Nephron (organoid): ENCODE measurements around the gene ZFYVE28.

Experiments used
- H3K27ac Mint-ChIP-seq, 3 experiments: 2 replicates each; pipeline ENCODE4 v1.8.0; 2020; ENCODE audit warnings: mixed read lengths in 3 of 3, mild to moderate bottlenecking in 2 of 3, moderate library complexity in 1 of 3
- H3K27me3 Mint-ChIP-seq: 2 replicates; pipeline ENCODE4 v1.8.0; 2021; ENCODE audit warnings: low read depth, mild to moderate bottlenecking, moderate library complexity, mixed read lengths
- H3K36me3 Mint-ChIP-seq: 2 replicates; pipeline ENCODE4 v1.8.0; 2020; ENCODE audit warnings: low read depth, mixed read lengths
- H3K4me1 Mint-ChIP-seq: 2 replicates; pipeline ENCODE4 v1.8.0; 2020; ENCODE audit warnings: mixed read lengths
- H3K4me3 Mint-ChIP-seq, 3 experiments: 2 replicates each; pipeline ENCODE4 v1.8.0; 2020; ENCODE audit warnings: mild to moderate bottlenecking in 3 of 3, mixed read lengths in 3 of 3, moderate library complexity in 2 of 3
- H3K9me3 Mint-ChIP-seq: 2 replicates; pipeline ENCODE4 v1.8.0; 2020; ENCODE audit warnings: mixed read lengths
- TF ChIP-seq, protein P1 (sequence below), 3 experiments: fragments of 200-600 bp; sonication (generic); IDR thresholded peaks; one replicate each; pipeline ENCODE4 v1.5.0; 2021; ENCODE audit warnings: antibody characterized with exemption in 3 of 3; ENCODE audit not compliant: unreplicated experiment in 3 of 3

The ZFYVE28 gene

DNA sequence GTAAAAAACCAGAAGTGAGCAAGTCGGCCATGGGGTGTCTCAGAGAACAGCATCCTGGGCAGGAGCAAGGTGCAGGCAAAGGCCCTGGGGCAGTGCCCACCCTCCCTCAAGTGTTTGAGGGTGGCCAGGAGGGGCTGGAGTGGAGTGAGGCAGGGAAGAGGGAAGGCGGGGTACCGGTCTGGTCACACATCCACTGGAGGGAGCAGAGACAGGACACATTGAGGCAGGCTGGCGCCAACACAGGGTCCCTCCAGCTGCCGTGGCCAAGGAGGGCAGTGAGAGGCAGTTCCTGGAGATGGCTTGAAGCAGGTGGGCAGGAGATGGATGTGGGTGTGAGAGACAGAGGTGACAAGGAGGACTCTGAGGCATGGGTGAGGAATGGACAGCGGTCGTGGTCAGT lies 30.1 kb upstream of the ZFYVE28 start:
- Mint-ChIP-seq H3K27me3 (peaks cover 10% of the 10 kb centered on the region), H3K4me1 (no peaks in the 10 kb centered on the region), H3K9me3 (no peaks in the 10 kb centered on the region), H3K4me3 (no peak overlapping the region), H3K36me3 (no peaks in the 10 kb centered on the region), H3K27ac (no peak overlapping the region)
- TF ChIP-seq, protein P1, sequence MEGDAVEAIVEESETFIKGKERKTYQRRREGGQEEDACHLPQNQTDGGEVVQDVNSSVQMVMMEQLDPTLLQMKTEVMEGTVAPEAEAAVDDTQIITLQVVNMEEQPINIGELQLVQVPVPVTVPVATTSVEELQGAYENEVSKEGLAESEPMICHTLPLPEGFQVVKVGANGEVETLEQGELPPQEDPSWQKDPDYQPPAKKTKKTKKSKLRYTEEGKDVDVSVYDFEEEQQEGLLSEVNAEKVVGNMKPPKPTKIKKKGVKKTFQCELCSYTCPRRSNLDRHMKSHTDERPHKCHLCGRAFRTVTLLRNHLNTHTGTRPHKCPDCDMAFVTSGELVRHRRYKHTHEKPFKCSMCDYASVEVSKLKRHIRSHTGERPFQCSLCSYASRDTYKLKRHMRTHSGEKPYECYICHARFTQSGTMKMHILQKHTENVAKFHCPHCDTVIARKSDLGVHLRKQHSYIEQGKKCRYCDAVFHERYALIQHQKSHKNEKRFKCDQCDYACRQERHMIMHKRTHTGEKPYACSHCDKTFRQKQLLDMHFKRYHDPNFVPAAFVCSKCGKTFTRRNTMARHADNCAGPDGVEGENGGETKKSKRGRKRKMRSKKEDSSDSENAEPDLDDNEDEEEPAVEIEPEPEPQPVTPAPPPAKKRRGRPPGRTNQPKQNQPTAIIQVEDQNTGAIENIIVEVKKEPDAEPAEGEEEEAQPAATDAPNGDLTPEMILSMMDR (IDR thresholded peaks at IDR 0.05; ENCODE audit: unreplicated experiment in 3 of 3): no peak

DNA sequence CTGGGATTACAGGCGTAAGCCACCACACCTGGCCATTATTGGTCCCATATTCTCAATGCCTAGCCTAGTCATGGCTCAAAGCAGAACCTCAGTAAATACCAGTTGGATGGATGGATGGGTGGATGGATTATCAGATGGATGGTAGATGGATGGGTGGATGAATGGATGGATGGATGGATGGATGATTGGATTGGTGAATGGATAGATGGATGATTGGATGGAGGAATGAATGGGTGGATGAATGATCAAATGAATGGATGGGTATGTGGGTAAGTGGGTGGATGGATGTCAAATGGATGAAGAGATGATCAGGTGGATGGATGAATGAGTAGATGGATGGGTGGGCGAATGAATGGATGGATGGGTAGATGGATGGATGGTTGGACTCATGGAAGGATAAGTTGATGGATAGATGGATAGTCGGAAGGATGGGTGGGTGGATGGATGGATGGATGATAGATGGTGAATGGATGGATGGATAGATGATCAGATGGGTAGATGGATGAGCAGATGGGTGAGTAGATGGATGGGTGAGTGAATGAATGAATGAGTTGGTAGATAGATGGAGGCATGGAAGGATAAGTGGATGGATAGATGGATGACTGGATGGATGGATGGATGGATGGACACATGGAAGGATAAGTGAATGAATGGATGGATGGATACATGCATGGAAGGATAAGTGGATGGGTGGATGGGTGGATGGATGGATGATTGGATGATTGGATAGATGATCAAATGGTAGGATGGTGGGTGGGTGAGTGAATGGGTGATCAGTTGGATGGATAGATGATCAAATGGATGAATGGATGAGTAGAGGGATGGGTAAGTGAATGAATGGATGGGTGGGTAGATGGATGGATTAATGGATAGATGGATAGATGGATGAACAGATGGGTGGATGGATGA lies 28.5 kb upstream of the ZFYVE28 start:
- Mint-ChIP-seq H3K36me3 (no peaks in the 10 kb centered on the region), H3K9me3 (no peaks in the 10 kb centered on the region), H3K27ac (no peak overlapping the region), H3K4me3 (no peak overlapping the region), H3K4me1 (no peaks in the 10 kb centered on the region), H3K27me3 (peaks cover 8% of the 10 kb centered on the region)
- TF ChIP-seq, protein P1 (IDR thresholded peaks at IDR 0.05; ENCODE audit: unreplicated experiment in 3 of 3): no peak

DNA sequence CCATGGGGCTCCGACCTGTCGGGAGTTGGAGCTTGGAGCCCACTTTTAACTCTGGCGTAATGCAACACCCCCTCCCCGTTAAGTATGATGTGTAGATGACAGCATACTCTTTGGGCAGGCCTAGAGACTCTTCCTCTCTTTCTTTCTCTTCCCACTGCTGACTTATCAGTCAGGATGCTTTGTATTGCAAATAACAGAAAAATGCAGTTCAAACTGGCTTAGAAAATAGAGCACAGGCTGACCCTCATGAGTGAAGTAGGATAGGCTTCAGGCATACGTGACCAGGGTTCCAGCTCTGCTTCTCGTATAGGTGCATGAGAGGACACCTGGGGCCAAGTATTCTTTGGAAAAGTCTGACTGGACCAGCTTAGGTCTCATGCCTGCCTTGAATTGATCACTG lies 27.1 kb upstream of the ZFYVE28 start:
- TF ChIP-seq, protein P1 (IDR thresholded peaks at IDR 0.05; ENCODE audit: unreplicated experiment in 3 of 3): no peak
- Mint-ChIP-seq H3K4me3 (no peak overlapping the region), H3K9me3 (no peaks in the 10 kb centered on the region), H3K27ac (no peak overlapping the region), H3K36me3 (no peaks in the 10 kb centered on the region), H3K4me1 (no peaks in the 10 kb centered on the region), H3K27me3 (peaks cover 4% of the 10 kb centered on the region)

DNA sequence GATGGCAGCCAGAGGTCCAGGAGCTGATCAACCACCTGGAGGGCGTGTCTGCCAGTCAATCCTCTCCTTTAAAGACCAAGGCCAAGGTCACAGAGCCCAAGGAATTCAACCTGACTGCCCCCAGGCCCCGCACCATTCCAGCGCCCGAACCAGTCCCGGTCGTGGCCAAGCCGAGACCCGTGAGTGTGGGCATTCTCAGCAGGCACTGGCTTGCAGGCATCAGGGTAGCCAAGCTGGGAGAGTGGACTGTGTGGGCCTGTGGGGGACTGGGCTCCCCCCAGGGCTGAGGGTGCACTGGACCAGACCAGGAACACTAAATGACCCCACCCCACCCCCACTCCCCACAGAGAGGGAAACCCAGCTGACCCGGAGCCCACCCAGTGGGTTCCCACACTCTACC lies 26.7 kb upstream of the ZFYVE28 start:
- no peaks in the 10 kb centered on the region for H3K36me3 Mint-ChIP-seq
- TF ChIP-seq, protein P1 (IDR thresholded peaks at IDR 0.05; ENCODE audit: unreplicated experiment in 3 of 3): no peak
- no peak overlapping the region for H3K27ac Mint-ChIP-seq

DNA sequence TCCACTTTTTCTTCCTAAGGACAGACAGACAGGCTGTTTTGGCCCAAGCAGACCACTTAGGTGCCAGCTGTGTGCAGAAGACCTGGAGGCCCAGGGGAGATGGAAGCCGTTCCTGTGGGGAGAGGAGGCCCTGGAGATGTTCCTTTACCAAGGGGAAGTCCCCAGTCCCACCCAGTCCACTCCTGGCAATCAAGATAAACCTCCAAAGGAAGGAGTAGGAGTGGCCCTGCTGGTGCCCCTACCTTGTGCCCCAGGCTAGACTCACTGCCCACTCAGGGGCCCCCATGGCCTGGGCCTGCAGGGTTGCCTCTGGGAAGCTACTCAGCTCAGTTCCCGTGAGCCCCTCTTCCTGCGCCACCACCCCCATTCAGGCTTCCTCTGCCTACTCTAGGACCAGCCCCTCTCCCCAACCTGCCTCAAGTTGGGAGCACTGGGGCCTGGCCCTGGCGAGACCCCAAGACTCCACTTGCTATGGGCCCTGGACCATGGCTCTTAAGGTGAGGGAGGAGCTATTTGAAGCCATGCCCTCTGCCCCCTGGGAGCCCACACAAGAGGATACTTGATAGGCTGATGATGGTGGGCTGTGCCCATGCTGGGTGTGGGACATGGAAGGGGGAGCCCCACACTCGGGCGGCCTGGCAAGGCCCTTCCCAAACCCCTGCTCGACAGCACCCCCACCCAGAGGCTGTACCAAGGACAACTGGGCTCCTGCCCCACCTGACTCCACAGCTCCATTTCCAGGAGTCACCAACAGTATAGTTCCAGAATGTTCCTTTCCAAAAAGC lies 25.7 kb upstream of the ZFYVE28 start:
- no peaks in the 10 kb centered on the region for H3K9me3 Mint-ChIP-seq
- H3K4me1 Mint-ChIP-seq: no peaks in the 10 kb centered on the region
- H3K36me3 Mint-ChIP-seq: no peaks in the 10 kb centered on the region
- TF ChIP-seq, protein P1 (IDR thresholded peaks at IDR 0.05; ENCODE audit: unreplicated experiment in 3 of 3): no peak
- H3K27ac Mint-ChIP-seq: no peak overlapping the region
- H3K4me3 Mint-ChIP-seq: no peak overlapping the region
- H3K27me3 Mint-ChIP-seq: no peaks in the 10 kb centered on the region

More for the DNA sequence above, 26.7 kb upstream of the ZFYVE28 start:
- H3K9me3 Mint-ChIP-seq: no peaks in the 10 kb centered on the region
- no peaks in the 10 kb centered on the region for H3K4me1 Mint-ChIP-seq
- no peak overlapping the region for H3K4me3 Mint-ChIP-seq
- H3K27me3 Mint-ChIP-seq: peaks cover 3% of the 10 kb centered on the region
